Endothelial cell of umbilical vein (primary cell): ENCODE data around the gene PSTPIP1.

ENCODE experiments used
- FOS ChIP-seq: IDR thresholded peaks from 2 replicates; pipeline ENCODE4 v1.6.1; 2011; ENCODE audit warnings: mild to moderate bottlenecking, low read length, moderate library complexity, borderline replicate concordance; ENCODE audit not compliant: insufficient read depth
- TF ChIP-seq, protein P1 (sequence below), 2 donors: IDR thresholded peaks; 1 replicate in 1 of 2; 2 replicates in 1 of 2; pipeline ENCODE4 v1.5.1; 2011; ENCODE audit warnings: low read length in 2 of 2, mild to moderate bottlenecking in 2 of 2, moderate library complexity in 2 of 2, control low read depth in 1 of 2, inconsistent platforms in 1 of 2, low read depth in 1 of 2; ENCODE audit not compliant: insufficient read depth in 1 of 2; ENCODE audit errors: extremely low read depth in 1 of 2

DNA sequence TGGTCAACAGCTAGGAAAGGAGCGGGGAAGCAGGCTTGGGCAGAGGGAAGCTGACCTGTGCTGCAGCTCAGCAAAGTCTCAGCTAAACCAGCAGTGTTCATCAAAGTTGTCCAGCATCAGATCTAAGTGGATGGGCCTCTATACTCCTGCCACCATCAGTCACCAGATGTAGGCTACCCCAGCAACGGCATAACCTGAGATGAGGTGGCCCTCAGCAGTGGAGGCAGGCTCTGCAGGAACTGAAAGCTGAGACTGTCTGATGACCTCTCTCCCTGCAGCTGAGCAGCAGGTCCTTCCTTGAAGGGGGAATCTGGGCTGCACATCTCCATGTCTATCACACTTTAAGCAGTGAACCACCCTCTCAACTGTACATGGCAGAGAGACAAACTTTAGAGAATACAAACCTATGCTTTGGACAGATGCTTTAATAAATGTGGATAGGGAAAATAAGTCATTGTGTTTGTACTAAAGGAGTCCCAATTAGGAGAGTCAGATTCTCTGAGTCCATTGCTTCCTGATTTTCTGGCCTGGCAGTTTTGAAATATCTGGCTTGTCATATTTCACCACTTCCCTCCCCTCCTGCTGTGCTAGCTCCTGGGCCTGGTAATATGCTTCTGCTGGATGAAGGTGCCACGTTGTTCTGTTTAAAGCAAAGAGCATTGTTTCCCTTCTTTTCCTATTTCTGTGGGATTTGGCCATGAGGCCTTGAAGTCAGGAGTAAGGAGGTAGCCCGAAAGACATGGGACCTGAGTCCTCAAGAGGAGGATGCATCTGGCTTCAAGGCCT, 11.1 kb upstream of the PSTPIP1 start:
- TF ChIP-seq, protein P1, sequence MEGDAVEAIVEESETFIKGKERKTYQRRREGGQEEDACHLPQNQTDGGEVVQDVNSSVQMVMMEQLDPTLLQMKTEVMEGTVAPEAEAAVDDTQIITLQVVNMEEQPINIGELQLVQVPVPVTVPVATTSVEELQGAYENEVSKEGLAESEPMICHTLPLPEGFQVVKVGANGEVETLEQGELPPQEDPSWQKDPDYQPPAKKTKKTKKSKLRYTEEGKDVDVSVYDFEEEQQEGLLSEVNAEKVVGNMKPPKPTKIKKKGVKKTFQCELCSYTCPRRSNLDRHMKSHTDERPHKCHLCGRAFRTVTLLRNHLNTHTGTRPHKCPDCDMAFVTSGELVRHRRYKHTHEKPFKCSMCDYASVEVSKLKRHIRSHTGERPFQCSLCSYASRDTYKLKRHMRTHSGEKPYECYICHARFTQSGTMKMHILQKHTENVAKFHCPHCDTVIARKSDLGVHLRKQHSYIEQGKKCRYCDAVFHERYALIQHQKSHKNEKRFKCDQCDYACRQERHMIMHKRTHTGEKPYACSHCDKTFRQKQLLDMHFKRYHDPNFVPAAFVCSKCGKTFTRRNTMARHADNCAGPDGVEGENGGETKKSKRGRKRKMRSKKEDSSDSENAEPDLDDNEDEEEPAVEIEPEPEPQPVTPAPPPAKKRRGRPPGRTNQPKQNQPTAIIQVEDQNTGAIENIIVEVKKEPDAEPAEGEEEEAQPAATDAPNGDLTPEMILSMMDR (IDR thresholded peaks at IDR 0.05; ENCODE audit: extremely low read depth in 1 of 2, insufficient read depth in 1 of 2, low read depth in 1 of 2, low read length in 2 of 2) = no peak
- no peak for TF ChIP-seq FOS
